ENCODE results near the gene GTF2A2. TPM values are rescaled to one million over a fixed set of nuclear protein-coding genes. Genes with fewer than 3 reads are reported as not detected.

The GTF2A2 gene, protein sequence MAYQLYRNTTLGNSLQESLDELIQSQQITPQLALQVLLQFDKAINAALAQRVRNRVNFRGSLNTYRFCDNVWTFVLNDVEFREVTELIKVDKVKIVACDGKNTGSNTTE
- total RNA-seq (ENCODE audit: low replicate concordance), result 57.9 and 83.1 TPM in 2 replicates

DNA sequence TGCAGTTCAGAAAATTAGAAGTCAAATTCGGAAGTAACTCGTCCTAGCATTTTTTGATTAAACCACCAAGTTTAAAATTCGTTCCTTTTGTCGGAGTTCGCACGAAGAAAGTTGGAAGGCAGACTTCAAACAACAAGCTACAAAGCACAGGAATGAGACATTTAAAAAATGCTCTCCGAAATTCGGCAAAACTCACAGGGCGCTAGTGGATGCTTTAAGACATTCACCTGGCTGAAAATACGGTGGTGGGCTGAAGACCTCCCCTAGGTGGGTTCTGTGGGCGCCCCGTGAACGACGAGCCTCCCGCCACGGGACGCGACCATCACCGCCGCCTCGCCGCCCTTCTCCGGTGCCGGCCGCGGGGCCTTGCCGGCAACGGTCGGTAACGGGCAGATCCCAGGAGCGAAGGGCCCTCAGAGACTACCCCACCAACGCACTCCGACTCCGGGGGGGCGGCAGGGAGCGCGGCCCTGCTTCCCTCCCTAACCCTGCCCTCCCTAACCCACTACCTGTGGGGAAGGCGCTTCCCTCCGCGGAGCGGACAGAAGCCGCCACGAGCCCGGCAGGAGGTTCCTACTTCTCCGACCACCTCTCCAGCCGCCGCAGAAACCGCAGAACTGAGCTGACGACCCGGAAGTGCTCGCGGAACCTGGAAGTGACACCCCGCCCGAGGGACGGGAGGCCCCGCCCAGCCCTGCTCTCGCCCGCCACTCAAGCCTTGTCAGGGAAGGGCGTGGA lies at the start of gene GTF2A2:
TSS of gene GTF2A2 (minus strand) at position 619 of the 738 bp plus-strand sequence. CDS start 5,238 bp downstream, outside the sequence.
- Histone ChIP-seq H3K4me3 (peak within 1 kb of the TSS; percentile 72), H3K36me3 (peaks cover 7% of the 10 kb centered on the region), H3K27me3 (no peaks in the 10 kb centered on the region), H3K27ac (peak within 1 kb of the TSS; percentile 69), H2AFZ (replicated peaks) (peak within 1 kb of the TSS; percentile 13), H3K4me2 (peak within 1 kb of the TSS; percentile 88), H3K9ac (peak within 1 kb of the TSS; percentile 85), H3K9me3 (ENCODE audit: low read depth) (no peaks in the 10 kb centered on the region), H3K4me1 (peaks cover 11% of the 10 kb centered on the region), H3F3A (ENCODE audit: low read depth) (peaks cover 22% of the 10 kb centered on the region), H4K20me1 (ENCODE audit: low read depth) (peaks cover 29% of the 10 kb centered on the region), H3K79me2 (ENCODE audit: low read depth) (peaks cover 52% of the 10 kb centered on the region)
- Mint-ChIP-seq H3K27ac (peak within 1 kb of the TSS; percentile 26), H3K4me3 (no peak within 1 kb of the TSS), H3K36me3 (peaks cover 9% of the 10 kb centered on the region), H3K27me3 (ENCODE audit: insufficient read depth, low read depth) (no peaks in the 10 kb centered on the region), H3K9me3 (no peaks in the 10 kb centered on the region), H3K4me1 (no peaks in the 10 kb centered on the region)
- peak; percentile 46 for TF ChIP-seq EZH2 (IDR thresholded peaks at IDR 0.05)
- TF ChIP-seq EZH2phosphoT487 (IDR thresholded peaks at IDR 0.05), result no peak
- peak; percentile 97 for DNase-seq (ENCODE audit: low spot score)

DNA sequence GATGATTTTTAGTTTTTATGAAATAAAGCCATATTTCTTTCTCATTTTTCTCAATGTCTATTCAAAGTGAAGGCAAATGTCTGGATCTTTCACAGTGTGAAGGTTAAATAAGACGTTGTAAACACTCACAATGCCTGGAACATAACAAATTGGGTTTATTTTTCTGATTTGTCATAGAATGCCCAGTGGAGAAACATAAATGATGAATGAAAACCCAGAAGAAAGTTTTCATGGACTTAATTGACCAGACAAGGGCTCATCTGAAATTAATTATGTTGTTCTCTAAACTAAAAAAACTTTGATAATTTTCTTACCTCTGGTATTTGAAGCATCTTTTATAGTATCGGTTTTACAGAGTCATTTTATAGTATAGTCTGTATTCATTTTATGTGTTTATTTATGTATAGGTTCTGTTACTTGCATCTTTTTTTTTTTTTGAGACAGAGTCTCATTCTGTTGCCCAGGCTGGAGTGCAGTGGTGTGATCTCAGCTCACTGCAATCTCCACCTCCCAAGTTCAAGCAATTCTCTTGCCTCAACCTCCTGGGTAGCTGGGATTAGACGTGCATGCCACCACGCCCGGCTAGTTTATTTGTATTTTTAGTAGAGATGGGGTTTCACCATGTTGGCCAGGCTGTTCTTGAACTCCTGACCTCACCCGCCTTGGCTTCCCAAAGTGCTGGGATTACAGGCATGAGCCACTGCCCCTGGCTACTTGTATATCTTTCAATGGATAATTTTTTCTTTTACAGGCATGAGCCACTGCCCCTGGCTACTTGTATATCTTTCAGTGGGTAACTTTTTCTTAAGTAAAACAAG lies 46.9 kb upstream of the GTF2A2 start:
- no peaks in the 10 kb centered on the region for H3K27me3 Mint-ChIP-seq (ENCODE audit: insufficient read depth, low read depth)
- H3K27ac ChIP-seq, result no peak overlapping the region

DNA sequence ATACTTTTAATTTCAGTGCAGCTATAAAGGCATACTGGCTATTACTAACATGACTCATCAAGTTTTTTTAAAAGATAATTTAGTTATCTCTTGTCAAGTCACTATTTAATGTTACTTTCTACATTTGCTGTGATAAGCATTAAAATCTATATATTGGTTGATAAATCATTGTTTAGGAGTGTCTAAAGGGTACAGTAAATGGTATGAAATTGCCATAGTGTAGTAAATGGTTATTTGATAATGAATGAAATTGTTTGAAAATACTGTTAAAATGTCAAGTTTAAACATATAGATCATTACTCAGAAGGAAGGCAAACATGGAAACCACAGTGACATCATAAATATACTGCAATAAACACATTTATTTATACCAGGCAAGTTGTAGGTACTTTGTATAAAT lies 45.0 kb upstream of the GTF2A2 start:
- no peak for TF ChIP-seq EZH2phosphoT487 (IDR thresholded peaks at IDR 0.05)
- TF ChIP-seq CTCF (IDR thresholded peaks at IDR 0.05), result no peak
- TF ChIP-seq EZH2 (IDR thresholded peaks at IDR 0.05), result no peak
- Histone ChIP-seq H3K27me3 (no peaks in the 10 kb centered on the region), H3K4me1 (no peaks in the 10 kb centered on the region), H3K4me3 (no peak overlapping the region), H3K79me2 (ENCODE audit: low read depth) (no peaks in the 10 kb centered on the region), H3K9ac (no peak overlapping the region), H3K27ac (no peak overlapping the region), H3K4me2 (no peak overlapping the region), H2AFZ (replicated peaks) (no peak overlapping the region), H3F3A (ENCODE audit: low read depth) (no peaks in the 10 kb centered on the region), H4K20me1 (ENCODE audit: low read depth) (no peaks in the 10 kb centered on the region), H3K36me3 (no peaks in the 10 kb centered on the region), H3K9me3 (ENCODE audit: low read depth) (no peaks in the 10 kb centered on the region)
- DNase-seq (ENCODE audit: low spot score), result no peak
- H3K4me1 Mint-ChIP-seq, result peaks cover 5% of the 10 kb centered on the region
- no peaks in the 10 kb centered on the region for H3K9me3 Mint-ChIP-seq
- no peaks in the 10 kb centered on the region for H3K36me3 Mint-ChIP-seq
- H3K4me3 Mint-ChIP-seq, result no peak overlapping the region
- H3K27ac Mint-ChIP-seq, result no peak overlapping the region
- H3K27me3 Mint-ChIP-seq (ENCODE audit: insufficient read depth, low read depth), result no peaks in the 10 kb centered on the region

More for the DNA sequence above, 46.9 kb upstream of the GTF2A2 start:
- no peak overlapping the region for H3K4me3 Mint-ChIP-seq
- no peak for DNase-seq (ENCODE audit: low spot score)
- Histone ChIP-seq H2AFZ (replicated peaks) (no peak overlapping the region), H3K79me2 (ENCODE audit: low read depth) (no peaks in the 10 kb centered on the region), H3K4me1 (no peaks in the 10 kb centered on the region), H3K36me3 (no peaks in the 10 kb centered on the region), H4K20me1 (ENCODE audit: low read depth) (no peaks in the 10 kb centered on the region), H3K27me3 (no peaks in the 10 kb centered on the region), H3F3A (ENCODE audit: low read depth) (no peaks in the 10 kb centered on the region), H3K9me3 (ENCODE audit: low read depth) (no peaks in the 10 kb centered on the region), H3K4me2 (no peak overlapping the region), H3K9ac (no peak overlapping the region), H3K4me3 (no peak overlapping the region)
- H3K9me3 Mint-ChIP-seq, result no peaks in the 10 kb centered on the region
- peaks cover 5% of the 10 kb centered on the region for H3K4me1 Mint-ChIP-seq
- H3K27ac Mint-ChIP-seq, result no peak overlapping the region
- TF ChIP-seq EZH2 (IDR thresholded peaks at IDR 0.05) (no peak), EZH2phosphoT487 (IDR thresholded peaks at IDR 0.05) (no peak), CTCF (IDR thresholded peaks at IDR 0.05) (no peak)
- H3K36me3 Mint-ChIP-seq, result no peaks in the 10 kb centered on the region

Data from neural progenitor cell (in vitro differentiated cells).